NCI-H526 treated with DMSO at 0.1 percent for 48 hours (cell line): ENCODE data around the gene SSNA1.

Experiments
- DNase-seq: peaks from one replicate; lab custom pipeline; 2025; lab: John Stamatoyannopoulos, UW

The SSNA1 gene

DNA sequence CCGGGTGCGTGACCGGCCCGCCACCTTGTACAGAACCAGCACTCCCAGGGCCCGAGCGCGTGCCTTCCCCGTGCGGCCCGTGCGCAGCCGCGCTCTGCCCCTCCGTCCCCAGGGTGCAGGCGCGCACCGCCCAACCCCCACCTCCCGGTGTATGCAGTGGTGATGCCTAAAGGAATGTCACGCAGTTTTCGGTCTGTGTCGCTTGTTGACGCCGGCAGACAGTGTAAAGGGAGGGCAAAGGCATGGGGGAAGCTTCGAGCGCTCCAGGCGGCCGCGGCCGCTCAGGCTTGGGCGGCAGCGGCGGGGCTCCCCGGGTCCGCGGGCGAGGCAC lies 19.9 kb upstream of the SSNA1 start:
- DNase-seq, result no peak

DNA sequence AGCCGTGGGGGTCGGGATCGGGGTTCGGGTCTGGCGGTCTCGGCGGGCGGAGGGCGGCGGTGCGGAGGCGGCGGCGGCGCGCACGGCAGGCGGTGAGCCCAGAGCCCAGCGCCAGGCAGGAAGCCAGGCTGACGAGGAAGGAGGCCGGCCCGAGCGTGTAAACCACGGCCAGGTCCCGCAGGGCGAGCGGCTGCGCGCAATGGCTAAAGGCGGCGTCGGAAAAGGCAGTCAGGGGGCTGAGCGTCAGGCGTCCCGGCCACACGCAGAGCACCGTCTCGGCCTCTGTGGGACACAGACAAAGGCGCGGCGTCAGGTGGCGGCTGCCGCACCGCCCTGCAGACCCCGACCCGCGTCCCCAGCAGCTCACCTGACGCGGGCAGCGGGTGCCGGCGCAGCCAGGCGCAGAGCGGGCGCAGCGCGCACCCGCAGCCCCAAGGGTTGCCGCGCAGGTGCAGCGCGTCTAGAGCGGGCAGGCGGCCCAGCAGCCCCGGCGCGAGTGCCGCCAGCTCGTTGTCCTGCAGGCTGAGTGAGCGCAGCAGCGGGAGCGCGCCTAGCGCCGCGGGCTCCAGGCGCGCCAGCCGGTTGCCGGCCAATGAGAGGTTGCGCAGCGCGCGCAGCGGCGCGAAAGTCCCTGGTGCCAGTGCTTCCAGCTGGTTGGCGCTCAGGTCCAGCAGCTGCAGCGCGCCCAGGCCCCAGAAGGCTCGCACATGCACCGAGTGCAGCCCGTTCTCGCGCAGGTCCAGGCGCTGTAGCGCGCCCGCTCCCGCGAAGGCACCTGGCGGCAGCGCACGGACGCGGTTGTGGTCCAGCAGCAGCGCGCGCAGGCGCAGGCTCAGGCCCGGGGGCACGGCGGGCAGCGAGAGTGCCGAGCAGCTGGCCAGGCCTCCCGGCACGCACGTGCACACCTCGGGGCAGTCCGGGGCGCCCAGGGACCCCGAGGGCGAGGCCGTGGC lies 19.3 kb upstream of the SSNA1 start:
- DNase-seq, result peak; percentile 86

DNA sequence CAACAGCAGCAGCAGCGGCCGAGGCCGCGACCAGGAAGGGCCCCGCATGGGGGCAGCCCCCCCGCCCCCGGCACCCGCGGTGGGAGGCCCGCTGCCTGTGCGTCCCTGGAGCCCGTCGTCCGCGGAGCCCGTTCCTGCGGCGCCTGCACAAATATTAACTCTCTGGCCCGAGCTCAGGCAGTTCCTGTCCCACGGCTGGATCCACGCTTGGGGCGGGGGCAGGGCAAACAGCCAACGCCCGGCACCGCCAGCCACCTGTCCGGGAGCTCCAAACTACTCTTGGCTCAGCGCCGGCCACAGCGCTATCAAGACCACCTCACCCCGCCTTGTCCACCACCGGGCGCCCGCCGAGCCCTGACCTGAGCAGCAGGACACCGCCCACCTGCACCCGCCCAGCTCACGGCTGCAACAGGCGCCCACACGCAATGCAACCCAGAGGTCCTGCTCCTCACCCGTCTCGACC lies 18.5 kb upstream of the SSNA1 start, which contains the start of gene LRRC26:
Gene LRRC26 (minus strand): TSS at position 156 of the 463 bp plus-strand sequence. CDS start 108 bp downstream, at position 48.
- no peak for DNase-seq

DNA sequence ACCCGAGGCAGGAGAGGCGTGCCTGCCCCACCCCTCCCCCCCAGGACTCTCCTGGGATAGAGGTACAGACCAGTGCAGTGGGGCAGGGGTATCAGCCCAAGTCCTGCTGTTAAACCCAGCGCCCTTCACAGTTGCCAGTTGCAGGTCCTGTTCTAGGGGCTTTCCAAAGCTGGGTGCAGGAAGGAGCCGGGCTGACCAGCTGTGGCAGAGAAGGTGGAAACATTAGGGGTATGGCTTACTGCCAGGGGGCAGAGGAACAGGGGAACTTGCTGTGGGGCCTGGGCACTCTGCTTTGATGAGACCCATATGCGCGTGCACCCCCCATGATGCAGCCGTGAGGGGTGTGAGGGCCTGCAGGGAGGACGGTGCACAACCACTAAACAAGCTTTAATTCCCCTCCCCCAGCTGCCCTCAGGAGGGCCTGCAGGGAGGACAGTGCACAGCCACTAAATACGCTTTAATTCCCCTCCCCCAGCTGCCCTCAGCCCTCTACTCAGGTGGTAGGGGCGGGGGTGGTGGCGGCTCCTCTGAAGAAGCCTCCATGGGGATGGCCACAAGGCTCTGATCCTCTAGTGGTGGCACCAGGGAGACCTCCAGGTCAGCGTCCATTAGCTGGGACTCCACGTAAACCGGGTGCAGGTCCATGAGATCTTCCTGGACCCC lies 17.9 kb upstream of the SSNA1 start:
- DNase-seq, result no peak

DNA sequence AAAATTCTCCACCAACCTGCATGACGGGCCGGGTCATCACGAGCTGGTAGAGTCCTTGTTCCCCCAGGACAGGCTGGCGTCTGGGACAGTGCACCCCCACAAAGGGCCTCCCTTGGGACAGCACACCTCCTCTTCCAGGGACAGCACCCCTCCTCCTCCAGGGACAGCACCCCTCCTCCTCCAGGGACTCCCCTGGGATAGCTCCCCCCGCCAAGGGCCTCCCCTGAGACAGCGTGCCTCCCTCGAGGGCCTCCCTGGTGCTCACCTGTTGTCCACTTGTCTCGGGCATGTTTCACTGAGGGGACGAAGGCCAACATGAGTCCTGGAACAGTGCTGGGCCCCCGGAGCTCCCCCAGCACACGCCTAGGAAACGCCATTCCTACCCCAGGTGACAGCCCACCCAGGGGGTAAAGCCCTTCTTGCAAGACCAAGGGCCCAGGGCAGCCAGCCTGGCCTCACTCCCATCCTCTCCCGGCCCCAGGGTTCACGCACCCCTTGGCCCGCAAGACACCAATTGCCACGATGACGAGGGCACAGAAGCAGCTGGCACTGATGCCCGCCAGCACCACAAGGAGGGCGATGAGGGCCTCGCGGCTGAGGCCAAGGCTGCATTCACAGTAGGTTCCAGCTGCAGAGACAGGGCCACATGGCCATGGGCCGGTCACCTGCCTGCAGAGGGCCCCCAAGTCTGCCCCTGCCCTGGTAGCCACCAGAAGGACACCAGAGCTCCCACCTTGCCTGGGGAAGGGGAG lies 17.2 kb upstream of the SSNA1 start:
- DNase-seq, result no peak

DNA sequence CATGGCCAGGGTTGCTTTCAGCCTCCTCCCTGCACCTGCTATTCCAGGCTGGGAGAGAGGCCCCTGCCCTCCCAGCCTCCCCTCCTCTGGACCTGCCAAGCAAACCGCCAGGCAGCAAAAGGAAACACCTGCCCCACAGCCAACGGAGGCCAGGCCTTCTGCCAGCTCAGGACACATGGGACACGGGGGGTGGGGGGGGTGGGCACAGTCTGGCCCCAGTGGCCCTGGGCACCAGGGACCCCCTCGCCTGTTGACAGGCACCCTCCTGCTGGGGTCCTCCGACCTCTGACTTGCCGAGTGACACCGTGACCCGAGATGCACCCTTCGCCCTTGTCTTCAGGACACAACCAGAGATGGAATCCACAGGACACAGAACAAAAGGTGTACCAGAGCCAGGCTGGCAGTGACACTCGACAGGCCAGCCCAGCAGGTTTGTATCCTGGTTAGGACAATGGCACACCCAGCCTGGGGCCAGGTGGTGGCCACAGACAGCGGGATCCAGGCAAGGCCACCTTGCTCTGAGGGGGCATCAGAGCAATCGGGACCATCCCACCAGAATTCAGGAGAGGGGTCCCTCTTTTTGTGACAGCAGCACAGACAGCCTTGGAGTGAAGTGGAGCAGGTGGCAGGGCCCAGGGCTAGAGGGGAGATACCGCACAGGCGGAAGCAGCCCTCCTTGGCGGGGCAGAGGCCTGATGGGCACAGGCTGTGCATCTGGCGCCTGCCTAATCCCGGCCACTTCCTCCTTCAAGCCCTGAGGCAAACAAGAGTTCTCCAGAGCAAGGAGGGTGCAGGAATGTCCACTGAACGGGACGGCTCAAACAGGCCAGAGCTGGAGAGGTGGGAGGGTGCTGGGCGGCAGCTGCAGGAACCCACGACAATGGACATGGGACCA lies 15.3 kb upstream of the SSNA1 start:
- DNase-seq, result no peak

DNA sequence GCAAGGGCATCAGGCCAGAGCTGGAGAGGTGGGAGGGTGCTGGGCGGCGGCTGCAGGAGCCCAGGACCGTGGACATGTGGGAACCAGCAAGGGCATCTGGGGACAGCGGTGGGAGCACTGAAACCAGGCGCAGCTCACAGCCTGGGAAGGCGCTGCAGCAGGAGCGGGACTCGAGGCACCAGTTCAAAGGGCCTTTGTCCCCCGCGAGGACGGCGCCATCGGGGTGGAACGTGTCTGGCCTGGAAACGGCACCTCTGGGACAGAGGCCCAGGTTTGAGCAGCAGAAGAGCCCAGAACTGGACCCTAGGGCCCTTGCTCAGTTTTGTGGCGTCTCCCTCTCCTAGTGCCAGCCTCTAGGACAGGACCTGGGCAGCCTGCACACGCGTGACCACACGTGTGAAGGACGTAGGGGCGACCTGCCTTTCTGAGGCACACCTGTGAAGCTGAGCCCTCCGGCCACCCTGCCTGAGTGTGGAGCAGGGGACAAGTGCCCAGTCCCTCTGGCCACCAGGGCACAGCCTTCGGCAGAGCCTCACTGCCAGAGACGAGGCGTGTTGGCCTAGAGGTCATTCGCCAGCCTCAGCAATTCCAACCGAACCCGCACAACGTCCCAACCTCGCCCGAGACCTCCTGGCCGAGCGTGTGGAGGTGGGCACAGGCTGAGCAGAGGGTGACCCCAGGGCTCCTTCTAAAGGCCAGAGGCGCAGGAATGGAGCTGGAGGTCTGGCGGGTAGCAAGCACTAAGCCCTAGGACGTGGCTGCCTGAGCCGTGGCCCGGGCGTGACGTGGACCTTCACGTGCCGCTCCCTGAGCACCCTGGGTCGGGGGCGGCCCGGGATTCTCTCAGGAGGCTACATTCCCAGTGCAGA lies 14.4 kb upstream of the SSNA1 start:
- DNase-seq, result no peak

DNA sequence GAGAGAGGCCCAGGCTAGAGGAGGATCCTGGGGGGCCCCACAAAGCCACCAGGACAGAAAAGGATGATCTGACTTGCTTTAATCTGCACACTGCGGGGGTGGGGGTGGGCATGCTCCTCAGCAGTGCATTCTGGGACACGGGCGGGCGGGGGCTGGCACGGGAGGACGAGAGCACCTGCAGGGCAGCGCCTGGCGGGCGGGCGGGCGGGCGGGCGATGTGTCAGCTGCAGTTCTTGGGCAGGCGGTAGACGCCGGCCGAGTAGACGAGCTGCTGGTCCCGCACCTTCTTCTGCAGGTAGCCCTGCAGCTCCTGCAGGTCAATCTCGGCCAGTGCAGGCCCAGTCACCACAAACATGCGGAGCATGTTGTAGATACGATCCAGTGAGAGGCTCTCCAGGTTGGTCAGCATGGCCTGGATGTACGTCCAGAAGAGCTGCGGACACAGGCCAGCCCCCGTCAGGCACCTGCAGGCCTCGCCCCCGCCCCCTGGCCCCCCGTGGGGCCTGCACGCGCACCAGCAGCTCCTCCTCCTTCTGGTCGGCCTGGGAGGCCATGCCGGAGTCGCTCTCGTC lies 13.7 kb upstream of the SSNA1 start:
- DNase-seq, result no peak

DNA sequence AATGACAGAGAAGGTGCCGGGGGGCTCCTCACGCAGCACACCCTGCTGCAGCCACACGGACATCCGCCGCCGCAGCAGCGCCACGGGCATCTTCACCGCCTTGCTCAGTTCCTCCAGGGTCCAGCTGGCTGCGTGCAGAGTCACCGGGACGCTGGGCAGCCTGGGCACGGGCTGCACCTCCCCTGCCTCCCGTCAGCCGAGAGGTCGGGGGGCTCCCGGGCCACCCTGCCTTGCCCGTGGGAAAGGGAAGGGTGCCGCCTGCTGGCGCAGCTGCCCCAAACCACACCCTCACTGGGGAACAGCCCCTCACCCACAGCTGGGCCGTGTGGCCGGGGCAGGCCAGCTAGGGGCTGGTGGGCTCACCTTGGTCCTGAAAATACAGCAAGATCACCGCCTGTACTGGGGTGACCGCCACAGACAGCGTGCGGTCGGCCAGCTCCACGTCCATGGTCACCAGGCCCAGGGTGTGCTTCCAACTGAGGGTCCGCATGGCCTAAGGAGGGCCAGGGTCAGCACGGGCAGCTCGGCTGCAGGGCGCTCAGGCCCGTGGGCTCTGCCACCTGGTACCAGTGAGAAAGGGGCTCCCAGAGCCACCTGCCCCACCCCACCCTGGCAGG lies 13.0 kb upstream of the SSNA1 start:
- DNase-seq, result no peak

DNA sequence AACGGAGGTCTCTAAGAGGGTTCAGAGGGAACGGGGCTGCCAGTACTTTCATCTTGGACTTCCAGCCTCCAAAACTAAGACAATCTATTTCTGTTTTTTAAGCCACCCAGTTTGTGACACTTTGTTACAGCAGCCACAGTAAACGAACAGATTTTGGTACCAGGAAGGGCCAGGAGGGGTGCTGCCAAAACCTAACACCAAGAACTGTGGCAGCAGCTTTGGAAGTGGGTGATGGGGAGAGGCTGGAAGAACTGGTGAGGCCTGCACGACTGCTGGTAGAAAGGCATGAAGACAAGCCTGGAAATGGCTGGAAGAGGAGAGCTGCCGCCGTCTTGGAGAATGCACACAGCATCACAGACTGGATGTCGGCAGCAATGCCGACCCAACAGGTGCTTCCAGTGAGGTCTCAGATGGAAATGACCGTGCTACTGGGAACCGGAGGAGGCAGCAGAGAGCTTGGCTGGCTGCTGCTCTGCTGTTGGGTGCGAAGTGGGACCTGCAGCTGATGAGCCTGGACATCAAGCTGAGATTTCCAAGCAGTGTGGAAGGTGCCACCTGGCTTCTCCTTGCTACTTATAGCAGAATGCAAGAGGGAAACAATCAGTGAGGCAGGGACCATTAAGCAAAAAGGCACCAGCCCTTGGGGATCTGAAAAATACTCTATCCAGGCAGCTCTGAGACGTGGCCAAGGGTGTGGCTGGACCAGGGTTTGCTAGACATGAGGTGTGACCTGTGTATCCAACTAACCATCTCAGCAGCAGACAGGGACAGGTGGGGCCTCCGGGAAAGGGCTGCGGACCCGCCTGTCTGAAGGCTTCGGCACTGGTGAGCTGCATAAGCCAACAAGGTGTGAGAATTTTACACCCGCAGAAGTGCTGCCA lies 11.9 kb upstream of the SSNA1 start:
- no peak for DNase-seq

DNA sequence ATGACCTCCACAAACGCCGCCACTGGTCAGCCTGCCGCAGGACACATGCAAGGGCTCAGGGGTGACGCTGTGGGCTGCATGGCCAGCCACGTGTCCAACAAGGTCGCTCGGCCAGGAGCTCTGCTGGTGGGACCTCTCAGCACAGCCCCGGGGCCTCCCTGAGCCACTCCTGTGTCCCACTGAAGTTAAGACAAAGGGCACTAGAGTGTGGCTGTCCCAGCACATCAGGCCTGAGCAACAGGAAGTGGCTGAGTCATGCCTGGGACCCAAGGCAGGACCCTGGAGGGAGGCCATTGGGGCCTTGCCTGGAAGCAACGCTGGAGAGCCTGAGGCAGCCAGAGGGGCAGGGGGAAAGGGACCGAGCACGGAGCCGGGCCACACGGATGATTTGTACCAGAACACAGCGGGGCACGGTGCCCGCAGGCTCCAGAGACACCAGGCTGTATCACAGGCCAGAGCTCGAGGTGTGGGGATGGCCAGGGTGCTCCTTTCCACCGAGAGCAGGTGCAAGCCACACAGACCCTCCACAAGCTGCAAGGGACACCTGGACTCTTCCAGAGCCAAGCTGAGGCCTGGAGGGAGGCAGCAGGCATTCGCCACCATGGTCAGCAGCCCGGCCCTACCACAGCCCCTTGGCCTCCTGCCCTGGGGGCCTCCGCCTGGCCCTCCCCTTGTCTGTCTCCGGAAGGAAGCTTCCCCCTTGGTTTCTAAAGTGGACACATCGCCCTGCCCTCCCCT lies 10.1 kb upstream of the SSNA1 start:
- DNase-seq, result no peak

DNA sequence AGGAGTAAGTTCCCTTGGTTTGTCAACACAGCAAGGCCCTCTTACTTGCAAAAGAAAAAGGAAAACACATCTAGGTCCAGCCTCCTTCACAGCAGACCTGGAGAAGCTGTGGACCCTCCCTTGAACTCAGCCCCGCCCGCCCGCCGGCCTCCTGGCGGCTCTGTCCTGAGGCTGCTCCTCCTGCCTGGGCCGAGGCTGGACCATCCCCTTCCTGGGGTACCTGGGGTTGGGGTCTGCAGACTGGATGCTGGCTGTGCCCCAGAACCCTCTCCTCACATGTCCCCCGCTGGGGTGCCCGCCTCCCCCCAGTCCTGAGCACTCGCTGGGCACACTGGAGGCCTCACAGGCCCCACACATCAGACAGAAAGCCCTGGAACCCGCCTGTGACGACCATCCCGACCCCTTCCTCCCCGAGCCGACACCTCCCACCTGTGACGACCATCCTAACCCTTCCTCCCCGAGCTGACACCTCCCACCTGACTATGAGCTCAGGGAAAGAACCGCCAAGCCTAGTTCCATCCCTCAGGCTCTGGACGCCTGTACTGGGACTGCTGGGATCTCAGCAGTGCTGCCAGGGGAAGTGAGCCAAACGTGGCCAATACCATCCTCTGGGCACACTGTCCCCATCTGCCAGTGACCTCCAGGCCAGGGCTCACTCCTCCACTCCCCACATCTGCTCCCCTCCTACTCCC lies 9.4 kb upstream of the SSNA1 start:
- DNase-seq, result no peak

DNA sequence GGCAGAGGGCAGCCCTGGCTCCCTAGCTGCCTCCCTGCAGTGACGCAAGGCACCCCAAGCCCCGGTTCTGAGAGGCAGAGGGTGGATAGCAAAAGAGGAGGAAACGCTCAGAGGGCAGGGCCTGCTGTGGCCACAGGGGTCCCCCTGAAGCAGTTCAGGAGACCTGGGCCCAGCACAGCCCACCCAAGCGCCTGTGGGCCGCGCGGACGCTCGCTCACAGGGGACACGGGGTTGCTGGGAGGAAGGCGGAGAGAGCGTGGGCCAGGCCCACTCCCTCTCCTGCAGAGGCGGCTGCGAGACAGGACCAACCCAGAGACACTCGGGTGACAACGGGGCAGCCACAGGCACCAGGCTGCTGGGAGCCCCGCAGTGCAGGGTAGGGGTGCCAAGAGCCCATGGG lies 8.7 kb upstream of the SSNA1 start:
- DNase-seq, result no peak

DNA sequence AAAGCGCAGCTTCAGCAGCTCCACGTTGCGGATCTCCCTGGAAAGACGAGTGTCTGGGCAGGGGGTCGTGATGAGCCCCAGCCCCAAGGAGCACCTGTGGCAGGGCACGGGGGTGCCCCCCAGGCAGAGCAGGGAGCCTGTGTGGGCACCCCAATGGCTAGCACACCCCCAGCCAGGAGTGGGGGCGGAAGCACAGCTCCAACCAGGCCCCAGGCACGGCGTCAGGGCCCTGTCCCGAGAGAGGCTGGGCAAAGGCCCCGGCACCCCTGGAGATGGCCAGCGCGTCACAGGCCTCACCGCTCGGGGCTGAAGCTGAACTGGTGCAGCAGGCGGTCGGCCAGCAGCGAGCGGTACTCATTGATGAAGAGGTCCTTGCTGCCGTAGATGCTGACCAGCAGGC lies 8.0 kb upstream of the SSNA1 start:
- DNase-seq, result no peak

DNA sequence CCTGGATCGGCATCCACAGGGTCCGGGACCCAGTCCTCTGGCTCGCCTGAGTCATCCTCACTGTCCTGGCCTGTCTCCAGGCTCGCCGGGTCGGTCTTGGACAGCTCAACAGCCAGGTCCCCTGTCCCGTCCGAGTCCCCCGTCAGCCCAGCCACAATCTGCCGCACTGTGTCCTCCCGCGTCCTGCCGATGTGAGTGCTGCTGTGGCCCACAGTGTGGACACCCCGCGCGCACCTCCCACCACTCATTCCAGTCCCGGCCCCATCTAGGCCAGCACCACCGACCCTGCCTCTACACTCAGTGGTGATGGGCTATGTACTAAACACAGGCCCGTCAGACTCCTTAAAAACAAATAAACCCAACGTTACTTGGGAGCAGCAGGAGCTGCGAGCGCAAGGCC lies 6.8 kb upstream of the SSNA1 start:
- no peak for DNase-seq

DNA sequence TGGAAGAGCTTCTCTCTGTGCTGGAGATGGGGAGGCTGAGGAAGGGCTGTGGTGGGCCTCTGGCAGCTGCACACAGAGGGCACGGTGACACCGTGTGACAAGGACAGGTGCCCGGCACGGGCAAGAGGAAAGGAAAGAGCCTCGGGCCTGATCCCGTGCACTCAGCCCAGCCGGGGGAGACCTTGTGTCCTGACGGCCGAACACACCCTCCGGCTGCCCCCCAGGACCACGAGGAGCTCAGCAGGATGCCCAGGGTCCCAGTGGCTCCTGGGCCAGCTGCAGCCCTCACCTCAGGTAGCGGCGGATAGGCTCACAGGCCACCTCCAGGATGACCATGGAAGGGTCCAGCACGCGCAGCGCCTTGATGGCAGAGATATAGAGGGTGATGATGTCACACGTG lies 5.6 kb upstream of the SSNA1 start:
- no peak for DNase-seq

DNA sequence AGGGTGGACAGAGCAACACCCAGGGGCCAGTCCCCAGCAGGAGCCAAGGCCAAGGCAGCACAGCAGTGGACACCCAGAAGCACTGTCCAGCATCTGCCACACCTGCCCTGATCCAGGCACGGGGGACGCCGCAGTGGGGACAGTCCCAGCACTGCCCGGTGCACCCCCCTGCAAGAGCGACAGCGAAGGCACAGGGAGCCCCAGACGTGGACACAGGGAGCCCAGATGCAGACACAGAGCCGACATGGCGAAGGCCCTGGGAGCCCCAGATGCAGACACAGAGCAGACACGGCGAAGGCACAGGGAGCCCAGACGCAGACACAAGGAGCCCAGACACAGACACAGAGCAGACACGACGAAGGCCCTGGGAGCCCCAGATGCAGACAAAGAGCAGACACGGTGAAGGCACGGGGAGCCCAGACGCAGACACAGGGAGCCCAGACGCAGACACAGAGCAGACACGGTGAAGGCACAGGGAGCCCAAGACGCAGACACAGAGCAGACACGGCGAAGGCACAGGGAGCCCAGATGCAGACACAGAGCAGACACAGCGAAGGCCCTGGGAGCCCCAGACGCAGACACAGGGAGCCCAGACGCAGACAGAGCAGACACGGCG lies 4.4 kb upstream of the SSNA1 start:
- DNase-seq, result no peak
